GM12873 (cell line): ENCODE results near the gene HMGB1.

Source experiments
- TF ChIP-seq, protein P1 (sequence below): IDR thresholded peaks from 2 replicates; pipeline ENCODE4 v1.5.1; 2012; ENCODE audit warnings: low read depth, mild to moderate bottlenecking, moderate library complexity, low read length, control low read depth; ENCODE audit not compliant: insufficient read depth; ENCODE audit errors: missing control alignments

The HMGB1 gene

DNA sequence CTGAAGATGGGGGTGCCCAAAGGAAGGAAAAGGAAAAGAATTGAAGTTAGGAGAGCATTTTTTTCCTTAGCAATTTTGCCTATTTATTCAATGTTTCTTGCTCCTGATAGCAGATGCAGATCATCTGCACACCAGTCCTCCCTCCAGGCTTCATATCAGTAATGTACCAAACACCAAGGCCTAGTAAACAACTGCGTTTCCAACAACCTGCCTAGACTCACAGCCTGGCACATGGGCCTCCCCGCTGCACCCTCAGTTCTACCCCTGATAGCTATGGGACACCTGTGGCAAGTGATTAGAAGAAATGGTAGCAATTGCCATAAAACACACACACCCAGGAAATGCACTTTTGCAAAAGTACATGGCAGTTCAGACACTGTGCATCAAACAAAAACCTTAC is 30.4 kb upstream of the HMGB1 start:
- TF ChIP-seq, protein P1, sequence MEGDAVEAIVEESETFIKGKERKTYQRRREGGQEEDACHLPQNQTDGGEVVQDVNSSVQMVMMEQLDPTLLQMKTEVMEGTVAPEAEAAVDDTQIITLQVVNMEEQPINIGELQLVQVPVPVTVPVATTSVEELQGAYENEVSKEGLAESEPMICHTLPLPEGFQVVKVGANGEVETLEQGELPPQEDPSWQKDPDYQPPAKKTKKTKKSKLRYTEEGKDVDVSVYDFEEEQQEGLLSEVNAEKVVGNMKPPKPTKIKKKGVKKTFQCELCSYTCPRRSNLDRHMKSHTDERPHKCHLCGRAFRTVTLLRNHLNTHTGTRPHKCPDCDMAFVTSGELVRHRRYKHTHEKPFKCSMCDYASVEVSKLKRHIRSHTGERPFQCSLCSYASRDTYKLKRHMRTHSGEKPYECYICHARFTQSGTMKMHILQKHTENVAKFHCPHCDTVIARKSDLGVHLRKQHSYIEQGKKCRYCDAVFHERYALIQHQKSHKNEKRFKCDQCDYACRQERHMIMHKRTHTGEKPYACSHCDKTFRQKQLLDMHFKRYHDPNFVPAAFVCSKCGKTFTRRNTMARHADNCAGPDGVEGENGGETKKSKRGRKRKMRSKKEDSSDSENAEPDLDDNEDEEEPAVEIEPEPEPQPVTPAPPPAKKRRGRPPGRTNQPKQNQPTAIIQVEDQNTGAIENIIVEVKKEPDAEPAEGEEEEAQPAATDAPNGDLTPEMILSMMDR = no peak

DNA sequence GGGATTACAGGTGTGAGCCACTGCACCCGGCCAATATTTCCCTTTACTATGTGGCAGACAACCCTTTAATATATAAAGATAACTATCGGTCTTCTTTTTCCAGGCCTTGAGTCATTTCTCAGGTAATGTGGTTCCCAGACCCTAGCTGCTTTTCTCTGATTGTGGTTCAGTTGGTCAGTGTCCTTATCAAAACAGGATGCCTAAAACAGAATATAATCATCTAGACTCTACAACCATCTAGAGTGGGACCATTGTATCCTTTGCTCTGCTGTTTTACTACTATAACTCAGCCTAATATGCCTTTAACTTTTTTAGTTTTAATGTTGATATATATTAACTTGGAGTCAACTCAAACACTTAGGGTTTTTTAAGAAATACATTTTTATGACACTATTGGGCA is 30.0 kb upstream of the HMGB1 start:
- TF ChIP-seq, protein P1 = no peak

DNA sequence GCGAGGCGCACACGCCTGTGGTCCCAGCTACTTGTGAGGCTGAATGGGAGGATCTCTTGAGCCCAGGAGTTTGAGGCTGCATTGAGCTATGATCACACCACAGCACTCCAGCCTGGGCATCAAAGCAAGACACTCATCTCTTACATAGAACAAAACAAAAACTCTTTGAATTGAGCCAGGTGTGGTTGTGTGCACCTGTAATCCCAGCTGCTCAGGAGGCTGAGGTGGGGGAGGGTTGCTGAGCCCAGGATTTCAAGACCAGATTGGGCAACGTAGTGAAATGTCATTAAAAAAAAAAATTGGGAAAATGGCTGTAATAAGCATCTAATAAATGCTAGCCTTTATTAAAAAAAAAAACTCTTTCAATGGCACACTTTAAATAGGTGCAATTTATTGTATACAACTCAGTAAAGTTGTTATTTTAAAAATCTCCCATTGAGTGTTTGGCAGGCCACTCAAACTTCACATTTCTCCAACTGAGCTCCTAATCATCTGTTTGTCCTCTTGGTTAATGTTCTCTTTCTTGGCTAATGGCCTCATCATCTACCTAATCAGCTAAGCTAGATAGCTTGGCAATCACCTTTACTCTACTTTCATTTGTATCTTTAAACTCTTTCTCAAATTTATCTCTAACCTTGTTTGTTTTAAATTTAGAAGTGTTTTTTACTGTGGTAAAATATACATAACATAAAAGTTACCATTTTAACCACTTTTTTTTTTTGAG is 28.1 kb upstream of the HMGB1 start:
- TF ChIP-seq, protein P1 = no peak

DNA sequence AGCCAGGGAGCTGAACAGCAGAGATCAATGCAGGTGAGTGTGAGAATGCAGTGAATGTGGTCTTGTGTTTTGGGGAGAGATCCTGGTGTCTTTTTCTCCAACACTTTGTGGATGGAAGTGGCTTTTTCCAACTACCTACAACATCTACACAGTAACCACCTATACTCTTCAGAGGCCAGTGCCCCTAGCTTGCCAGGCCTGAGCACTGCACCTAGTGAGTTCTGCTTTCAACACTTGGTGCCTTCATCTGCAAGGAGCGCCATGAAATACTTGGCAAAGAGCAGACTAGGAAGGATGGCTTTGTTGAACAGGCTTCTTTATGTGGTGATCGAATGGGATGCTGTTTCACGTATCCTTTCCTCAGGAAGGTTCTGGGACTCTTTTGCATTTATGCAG is 21.3 kb upstream of the HMGB1 start:
- TF ChIP-seq, protein P1 = no peak

DNA sequence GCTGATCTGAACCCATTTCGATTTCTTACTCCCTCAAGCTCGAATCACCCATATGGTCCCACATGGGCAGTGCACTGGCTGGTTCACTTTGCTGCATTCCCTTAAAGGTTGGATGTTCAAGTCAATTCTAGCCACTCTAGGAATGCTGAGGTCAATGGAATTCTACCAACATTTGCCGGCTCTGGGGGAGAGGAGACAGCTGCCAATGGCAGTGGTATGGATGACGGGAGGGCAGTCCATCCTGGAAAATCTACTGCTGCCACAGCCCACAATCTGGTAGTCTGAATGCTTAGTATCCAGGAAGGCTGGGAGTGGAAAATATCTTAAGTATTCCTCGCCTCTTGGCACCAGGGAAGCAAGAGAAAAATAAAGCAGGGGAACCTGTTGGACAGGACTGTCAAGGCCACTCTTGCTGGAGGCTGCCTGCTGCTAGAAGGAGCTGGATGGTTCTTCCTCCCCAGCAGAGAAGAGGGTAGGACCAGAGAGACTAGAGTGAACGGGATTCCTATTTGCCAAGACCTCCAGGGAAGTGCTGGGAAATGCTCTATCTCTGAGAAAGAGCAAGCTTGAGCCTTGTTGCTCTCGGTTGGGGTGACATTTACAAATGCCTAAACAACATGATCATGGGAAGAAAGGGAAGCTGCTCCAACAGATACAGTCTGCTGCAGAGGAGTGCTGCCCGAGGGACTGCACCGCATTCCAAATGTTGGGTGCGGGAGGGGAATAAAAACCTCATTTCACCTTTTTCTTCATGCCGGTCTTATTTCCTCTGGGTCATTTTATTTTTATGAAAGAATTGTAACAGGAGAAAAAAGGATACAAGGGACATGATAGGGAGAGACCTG is 20.7 kb upstream of the HMGB1 start:
- TF ChIP-seq, protein P1 = no peak

DNA sequence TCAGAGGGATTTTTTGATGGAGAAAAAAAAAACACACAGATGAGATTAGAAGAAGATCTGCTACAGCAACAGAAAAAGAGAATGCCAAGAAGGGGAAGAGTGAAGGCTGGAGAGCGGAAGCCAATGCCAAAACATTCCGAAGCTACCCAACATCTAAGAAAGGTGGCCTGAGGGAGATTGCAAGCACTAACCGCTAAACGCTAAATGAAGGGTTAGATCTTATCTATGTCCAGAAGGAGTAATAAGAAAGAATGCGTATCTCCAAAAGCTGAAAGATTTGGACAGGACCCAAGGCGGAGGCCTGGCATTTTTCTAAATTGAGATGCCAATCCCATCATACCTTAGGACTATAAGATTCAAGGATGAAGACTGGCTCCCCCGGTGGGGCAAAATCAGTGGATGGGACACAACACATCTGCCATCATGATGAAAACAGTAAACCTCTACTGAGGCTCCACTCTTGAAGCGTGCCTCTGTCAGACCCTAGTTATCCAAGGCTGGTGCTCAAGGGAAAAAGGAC is 15.6 kb upstream of the HMGB1 start:
- TF ChIP-seq, protein P1 = no peak

DNA sequence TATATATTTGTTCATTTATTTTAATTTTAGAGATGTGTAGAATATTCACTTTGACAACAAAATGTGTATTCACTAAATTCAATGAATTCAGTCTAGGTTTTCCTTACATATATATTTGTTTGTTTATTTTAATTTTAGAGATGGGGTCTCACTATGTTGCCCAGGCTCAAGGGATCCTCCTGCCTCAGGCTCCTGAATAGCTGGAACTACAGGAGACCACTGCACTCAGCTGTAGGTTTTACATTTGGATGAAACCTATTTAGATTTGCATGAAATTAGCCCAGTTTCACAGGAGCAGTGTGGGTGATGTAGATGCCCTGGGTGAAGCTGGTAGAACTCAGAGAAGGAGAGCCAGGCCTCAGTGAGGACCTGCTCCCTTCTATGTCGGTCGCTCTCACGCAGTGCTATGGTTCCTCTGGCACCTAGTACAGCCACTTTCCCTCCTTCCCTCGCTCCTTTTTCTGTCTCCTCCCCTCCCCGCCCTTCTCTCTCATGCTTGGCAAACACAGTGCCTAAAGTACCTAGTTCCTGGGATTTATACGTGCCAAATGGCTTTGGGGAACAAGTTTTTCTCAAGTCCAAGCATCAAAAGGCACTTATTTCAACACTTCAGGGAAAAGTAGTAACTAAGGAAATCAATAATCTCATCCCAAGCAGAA is 14.7 kb upstream of the HMGB1 start:
- TF ChIP-seq, protein P1 = no peak
